AG09309 (cell line): Measurements from ENCODE around the gene GABARAPL2.
"Not testable (repeated sequence)": the region's sequence is repeated elsewhere in the genome, so short reads cannot be mapped to it uniquely, and the experiment has no call there.

ENCODE experiments used
- DNase-seq: peaks from one replicate; pipeline ENCODE4 v3.0.0-alpha.2; 2010; ENCODE audit warnings: low read depth
- H3K4me3 ChIP-seq: 2 replicates; pipeline ENCODE4 v1.5.1; 2011; ENCODE audit warnings: mild to moderate bottlenecking, low read depth, low read length, moderate library complexity; ENCODE audit not compliant: control insufficient read depth
- CTCF ChIP-seq: IDR thresholded peaks from 2 replicates; pipeline ENCODE4 v1.5.1; 2011; ENCODE audit warnings: mild to moderate bottlenecking, low read depth, low read length, inconsistent platforms; ENCODE audit not compliant: insufficient read depth, control insufficient read depth; ENCODE audit errors: missing control alignments

Gene GABARAPL2

GRCh38 chr16:75532142-75532765, 33.9 kb upstream of the GABARAPL2 start:
- TF ChIP-seq CTCF = no peak
- no peak for DNase-seq
- H3K4me3 ChIP-seq = no peak overlapping the region

DNA sequence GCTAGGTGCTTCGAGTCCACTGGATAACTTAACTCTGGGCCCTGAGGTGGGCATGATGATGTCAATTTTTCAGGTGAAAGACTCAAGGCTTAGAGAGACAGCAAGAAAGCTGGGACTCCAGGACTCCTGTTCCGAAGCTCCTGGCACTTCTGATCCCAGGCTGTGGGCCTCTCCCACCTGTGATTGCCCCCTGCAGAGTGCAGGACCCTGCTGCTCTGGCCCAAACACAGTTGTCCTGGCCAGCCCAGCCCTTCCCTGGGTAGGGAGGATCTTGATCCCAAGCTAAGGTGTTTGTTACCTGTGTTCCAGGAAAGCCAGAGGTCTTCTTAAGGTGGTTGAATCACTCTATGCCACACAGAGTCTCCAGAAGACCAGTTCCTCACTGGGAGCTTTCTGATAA, 33.4 kb upstream of the GABARAPL2 start:
- TF ChIP-seq CTCF = no peak
- H3K4me3 ChIP-seq = no peak overlapping the region
- DNase-seq = no peak

- no peak overlapping the region for H3K4me3 ChIP-seq
- TF ChIP-seq CTCF = no peak
- DNase-seq = no peak
Measured at GRCh38 chr16:75534560-75535205, 31.5 kb upstream of the GABARAPL2 start.

DNA sequence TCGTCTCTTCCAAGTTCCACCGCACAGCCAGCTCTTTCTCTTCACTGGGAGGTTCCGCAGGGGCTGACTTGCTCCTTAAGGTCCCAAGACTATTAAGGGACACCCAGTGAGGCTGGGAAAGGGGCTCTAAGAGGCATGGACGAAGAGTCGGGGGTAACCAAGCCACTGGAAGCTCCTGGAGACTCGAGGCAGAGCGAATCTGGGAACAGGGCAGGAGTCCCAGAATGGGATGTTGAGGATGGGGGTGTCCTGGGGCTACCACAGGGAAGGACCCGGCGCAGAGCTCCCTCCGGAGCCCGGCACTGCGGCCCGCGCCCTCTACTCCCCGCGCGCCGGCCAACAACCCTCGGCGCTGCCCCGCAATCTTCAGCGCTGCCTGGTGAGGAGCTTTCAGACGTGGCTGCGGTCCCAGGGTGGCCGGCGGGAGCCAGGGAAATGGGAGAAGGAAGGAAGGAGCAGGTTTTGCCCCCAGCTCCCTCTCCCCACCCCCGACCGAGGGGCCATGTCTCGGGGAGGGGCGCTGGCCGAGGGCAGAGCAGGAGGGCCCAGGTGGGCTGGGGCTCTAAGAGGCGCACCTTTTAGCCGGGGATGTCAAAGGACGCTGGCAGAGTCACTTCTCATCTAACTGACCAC, 30.9 kb upstream of the GABARAPL2 start:
- no peak for DNase-seq
- no peak overlapping the region for H3K4me3 ChIP-seq
- TF ChIP-seq CTCF = no peak

DNA sequence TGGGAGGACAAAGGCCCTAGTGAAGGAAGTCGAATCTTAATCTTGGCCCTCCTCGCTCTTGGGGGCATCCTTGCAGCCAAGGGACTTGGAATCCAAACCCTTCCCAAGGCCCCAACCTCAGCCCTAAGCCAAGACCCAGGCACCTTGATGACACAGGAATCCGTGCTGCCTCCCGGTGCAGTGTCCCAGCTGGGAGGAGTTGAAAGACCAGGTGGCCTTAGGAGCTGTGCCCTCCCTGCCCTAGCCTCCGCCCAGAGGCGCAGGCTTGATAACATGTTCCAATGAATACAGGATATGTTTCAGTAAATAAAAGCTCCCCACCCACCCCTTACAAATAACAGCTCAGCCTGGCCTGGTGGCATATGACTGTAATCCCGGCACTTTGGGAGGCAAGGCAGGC, 30.3 kb upstream of the GABARAPL2 start, which contains the start of gene CHST5:
Gene CHST5 (minus strand): TSS at position 208 of the 400 bp plus-strand sequence. CDS start 5,724 bp downstream, outside the sequence.
- no peak for TF ChIP-seq CTCF
- no peak within 1 kb of the TSS for H3K4me3 ChIP-seq
- no peak for DNase-seq

DNA sequence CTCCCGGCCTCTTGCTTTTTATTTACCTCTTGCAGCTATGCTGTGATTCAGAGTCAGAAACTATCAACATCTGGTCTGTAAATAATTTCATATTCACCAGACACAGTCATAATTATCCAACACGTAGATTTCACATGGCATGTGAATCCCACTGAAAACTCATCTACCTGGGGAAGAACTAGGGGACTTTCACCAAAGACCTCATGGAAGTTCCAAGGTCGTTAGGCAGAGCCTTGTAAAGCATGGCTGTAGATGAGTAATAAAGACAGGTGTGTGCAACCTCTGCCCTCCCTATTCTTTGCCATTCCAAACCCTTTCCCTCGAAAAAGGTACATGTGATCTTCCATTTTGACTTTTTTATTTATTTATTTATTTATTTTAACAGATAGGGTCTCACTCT, 28.4 kb upstream of the GABARAPL2 start:
- no peak for DNase-seq
- no peak overlapping the region for H3K4me3 ChIP-seq
- no peak for TF ChIP-seq CTCF

DNA sequence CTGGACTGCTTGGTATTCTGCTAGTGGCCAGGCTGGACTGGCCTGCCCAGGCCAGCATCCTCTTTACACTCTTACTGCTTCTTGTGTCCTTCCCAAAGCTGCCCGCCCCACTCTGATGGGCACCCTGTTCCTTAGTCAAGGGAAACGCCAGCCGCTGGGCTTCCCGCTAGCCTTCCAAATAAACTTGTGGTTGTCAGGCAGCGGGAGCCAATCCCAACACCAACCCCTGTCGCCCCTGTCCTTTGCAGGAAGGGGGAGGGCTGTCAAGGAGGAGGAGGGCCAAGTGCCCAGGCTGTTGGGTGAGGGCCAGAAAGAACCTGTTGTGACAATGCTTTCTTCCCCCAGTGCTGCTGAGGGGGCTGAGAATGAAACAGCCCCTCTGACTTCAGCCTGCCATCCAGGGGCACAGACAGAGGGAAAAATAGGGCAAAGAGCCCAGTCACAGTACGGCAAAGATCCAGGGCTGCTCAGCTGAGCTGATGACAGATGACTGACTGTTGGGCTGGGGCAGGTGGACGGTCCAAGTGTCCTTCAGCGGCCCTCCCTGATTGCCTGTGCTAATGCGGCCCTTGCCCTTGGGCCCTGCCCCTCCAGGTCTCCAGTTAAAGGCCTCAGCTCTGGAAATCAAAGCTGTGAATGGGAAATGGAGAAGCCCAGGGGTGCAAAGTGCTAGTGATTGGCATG, 27.2 kb upstream of the GABARAPL2 start:
- not testable (repeated sequence) for DNase-seq, H3K4me3 ChIP-seq
